ENCODE measurements around the gene DDI2.
"Not testable (repeated sequence)": the region's sequence is repeated elsewhere in the genome, so short reads cannot be mapped to it uniquely, and the experiment has no call there.

The DDI2 gene

DNA sequence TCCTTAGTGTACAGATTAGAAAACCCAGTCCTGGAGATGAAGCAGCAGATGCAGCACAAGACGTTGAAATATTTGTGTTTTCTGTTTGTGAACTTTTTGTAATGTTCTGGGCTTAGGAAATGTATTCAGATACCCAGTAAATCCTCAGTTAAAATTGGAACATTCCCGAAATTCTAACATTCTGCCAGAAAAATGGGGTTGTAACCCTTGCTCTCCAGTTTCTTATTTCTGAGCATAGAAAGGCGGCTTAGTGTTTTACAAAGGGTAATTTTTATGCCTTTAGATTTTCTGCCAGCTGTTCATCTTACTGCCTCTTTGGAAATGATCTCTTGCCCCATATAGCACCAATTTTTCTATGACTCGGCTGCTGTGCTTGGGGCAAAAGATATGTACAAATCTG, 20.6 kb downstream of the DDI2 start:
- DNase-seq = no peak

DNA sequence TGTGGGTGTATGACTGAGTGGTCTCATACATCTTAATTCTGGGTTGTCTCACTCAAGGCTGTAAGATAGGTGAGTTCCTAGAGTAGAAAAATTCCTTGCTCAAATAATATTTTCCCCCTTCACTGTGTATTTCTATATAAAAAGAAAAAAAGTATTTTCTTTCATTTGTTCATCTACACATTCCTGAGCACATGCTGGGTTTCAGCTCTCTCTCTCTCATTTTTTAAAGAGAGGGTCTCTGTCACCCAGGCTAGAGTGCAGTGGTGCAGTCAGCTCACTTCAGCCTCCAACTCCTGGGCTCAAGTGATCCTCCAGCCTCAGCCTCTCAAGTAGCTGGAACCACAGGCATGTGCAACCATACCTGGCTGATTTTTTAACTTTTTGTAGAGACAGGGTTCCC, 22.0 kb downstream of the DDI2 start:
- no peak for DNase-seq

DNA sequence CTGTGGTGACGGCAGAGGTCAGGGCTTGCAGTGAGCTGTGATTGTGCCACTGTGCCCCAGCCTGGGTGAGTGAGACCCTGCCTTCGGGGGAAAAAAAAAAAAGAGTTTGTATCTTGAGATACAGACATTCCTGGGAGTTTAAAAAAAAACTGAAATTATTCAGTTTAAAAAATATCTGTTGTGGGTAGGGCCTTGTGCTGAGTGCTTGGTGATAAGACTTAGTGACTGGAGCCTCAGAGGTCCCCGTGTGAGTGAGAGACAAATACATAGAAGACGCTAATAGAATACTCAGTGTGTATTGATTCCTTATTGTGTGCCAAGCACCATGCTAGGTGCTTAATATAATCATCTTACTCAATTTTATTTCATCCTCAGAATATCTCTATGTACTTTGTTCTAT, 22.7 kb downstream of the DDI2 start:
- DNase-seq = no peak

DNA sequence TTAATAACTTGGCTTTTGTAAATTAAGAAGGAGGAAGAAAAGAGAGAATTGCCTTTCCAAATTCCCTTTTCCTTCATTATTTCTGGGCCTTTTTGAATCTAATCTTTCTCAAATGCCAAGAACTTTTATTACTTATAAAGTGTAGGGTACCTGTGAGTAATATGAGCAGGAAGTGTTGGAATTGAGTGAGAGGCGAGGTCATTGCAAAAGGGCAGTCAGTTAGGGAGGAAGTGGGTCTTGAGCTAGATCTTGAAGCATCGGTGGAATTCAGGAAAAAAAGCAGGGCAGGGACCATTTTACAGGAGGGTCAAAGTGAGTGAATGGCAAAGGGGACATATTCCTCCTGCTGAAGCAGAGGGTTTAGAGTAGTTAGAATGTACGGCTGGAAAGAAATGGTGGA, 23.4 kb downstream of the DDI2 start:
- DNase-seq = no peak

DNA sequence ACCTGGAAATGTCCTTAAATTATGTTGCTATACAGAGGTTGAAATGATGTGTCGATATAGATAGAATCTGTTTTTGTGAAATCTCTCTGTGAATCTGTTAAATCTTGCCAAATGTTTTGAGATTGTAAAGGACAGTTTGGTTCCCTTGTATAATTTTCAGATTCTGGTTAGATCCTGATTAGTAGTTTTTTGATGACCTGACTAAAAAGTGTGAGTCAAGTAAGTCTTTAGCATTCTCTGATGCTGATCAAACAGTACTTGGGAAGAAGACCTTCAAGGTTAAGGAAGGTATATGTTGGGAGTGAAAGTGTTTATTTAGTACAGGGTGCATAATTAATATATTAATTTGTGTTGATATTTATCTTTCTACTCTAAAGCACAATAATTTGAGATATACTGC, 32.7 kb downstream of the DDI2 start:
- no peak for DNase-seq

DNA sequence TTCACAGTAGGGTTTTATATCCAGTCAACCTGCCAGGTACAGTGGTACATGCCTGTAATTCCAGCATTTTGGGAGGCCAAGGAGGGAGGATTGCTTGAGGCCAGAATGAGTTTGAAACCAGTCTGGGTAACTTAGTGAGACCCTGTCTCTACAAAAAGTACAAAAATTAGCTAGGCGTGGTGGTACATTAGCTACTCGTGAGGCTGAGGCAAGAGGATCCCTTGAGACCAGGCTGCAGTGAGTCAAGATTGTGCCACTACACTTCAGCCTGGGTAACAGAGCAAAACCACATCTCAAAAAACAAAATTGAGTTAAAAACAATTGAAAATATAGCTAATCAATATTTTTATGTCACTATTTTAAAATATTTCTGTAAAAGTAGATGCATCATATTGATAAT, 33.2 kb downstream of the DDI2 start:
- DNase-seq = no peak

DNA sequence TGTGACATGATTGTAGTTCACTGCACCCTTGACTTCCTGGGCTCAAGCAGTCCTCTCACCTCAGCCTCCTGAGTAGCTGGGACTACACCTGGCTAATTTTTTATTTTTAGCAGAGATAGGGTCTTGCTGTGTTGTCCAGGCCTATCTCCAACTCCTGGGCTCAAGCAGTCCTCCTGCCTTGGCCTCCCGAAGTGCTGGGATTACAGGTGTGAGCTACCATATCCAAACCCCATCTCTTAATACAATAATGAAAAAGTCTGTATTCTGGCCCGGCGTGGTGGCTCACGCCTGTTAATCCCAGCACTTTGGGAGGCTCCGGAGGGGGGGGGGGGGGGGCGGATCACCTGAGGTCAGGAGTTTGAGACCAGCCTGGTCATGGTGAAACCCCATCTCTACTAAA, 34.9 kb downstream of the DDI2 start:
- not testable (repeated sequence) for DNase-seq

DNA sequence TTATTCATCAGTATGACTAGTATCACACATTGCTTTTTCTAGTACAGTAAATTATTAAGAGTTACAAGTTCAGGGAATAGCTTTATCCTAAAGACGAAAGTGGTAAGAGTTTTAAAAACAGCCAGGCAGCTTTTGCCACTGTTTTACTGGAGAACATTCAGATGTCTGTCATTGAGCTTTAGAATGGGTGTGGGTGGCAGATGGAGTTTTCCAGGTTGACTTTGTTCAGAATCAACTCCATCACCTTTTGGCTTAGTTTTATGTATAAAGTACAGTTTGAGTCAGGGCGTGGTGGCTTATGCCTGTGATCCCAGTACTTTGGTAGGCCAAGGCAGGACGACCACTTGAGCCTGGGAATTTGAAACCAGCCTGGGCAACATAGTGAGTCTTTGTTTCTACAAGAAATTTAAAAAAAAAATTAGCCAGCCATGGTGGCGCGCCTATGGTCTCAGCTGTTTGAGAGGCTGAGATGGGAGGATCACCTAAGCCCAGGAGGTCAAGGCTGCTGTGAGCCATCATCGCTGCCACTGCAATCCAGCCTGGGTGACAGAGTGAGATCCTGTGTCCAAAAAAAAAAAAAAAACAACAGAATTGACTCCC, 36.9 kb downstream of the DDI2 start:
- DNase-seq = no peak

DNA sequence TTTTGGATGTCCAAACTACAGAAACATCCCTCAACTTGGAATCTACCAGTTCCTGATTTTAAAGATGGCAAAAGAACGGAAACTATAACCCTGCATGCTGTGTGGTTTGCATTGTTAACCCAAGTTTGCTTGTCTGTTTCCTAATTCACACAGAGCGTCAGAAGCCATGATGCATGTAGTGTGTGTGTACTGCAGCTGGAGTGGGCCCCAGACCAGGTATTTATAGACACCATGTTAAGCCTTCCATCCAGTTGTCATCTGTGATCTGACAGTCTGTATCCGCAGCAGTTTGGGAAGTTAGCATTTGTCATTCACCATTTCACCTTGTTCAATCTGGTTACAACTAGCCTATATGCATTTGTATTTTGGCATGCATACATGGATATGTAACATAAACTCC, 39.2 kb downstream of the DDI2 start:
- DNase-seq = no peak

DNA sequence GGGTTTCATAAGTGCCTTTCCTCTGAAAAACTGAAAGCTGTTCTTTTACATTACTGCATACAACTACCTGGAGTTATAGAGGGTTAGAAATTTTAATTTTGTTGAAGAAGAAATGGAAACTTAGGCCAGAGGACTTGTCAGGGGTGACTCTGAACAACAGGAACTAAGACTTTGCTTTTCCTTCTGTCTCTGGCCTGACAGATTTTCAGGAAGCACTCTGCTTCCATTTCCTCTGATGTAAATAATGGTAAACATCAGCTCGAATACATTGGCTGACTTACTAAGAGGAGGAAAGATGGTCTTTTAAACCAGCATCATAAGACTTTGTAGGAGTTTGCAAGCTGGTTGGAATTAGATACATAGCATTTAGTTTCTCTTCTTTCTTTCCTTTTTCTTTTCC, 39.8 kb downstream of the DDI2 start:
- no peak for DNase-seq

DNA sequence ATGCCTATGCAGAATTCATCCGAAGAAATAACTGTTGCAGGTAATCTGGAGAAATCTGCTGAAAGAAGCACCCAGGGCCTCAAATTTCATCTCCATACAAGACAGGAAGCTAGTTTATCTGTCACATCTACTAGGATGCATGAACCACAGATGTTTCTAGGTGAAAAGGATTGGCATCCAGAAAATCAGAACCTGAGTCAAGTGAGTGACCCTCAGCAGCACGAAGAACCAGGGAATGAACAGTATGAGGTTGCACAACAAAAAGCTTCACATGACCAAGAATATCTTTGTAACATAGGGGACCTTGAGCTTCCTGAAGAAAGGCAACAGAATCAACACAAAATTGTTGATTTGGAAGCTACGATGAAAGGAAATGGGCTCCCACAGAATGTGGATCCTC, 42.9 kb downstream of the DDI2 start:
- no peak for DNase-seq

DNA sequence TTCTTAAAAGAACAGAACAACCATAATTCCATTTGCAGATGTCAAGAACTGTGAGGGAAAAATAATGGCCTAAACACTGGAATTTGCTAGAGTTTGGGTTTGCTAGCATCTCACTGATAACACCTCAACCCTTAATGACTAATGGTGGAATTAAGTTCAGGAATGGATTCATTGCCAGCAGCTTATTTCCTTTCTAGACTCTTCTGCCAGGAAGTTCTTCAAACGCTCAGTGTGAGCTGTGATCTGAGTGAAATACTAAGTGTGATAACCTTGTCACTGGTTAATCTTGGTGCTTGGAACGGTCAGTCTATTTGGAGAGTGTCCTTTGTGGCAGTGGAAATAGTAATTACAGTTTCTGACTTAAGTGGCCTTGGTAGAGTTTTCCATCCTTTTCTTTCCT, 45.2 kb downstream of the DDI2 start:
- DNase-seq = no peak

DNA sequence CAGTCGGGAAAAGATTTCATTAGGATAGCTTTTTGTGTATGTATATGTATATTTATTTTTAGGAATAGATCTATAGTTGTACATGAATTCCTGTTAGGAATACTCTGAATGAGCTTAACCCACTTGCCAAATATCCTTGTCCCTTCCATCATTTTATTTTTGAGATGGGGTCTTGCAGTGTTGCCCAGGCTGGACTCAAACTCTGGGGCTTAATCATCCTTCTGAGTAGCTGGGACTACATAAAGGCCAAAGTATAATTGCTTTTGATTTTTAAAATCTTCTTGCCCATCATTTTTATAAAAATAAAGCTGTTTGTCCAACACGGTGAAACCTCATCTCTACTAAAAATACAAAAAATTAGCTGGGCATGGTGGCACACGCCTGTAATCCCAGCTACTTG, 46.7 kb downstream of the DDI2 start:
- DNase-seq = no peak

DNA sequence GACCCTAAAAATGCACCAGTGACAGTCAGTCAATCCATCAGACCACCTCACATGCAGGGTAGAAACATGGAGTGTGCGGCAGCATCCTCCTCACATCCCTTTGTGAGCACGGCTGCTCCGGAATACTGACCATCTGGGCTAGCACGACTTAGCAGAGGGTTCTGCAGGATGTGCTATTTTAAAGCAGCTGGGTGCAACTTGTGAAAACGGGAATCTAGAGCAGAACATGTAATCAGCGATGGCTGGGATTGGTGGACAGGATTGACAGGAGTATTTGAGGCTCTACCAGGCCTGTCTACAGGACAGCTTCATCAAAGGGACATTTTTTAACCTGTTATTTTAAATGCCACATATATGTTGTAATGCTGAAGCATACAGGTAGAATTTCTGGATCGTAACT, 50.1 kb downstream of the DDI2 start:
- DNase-seq = no peak

DNA sequence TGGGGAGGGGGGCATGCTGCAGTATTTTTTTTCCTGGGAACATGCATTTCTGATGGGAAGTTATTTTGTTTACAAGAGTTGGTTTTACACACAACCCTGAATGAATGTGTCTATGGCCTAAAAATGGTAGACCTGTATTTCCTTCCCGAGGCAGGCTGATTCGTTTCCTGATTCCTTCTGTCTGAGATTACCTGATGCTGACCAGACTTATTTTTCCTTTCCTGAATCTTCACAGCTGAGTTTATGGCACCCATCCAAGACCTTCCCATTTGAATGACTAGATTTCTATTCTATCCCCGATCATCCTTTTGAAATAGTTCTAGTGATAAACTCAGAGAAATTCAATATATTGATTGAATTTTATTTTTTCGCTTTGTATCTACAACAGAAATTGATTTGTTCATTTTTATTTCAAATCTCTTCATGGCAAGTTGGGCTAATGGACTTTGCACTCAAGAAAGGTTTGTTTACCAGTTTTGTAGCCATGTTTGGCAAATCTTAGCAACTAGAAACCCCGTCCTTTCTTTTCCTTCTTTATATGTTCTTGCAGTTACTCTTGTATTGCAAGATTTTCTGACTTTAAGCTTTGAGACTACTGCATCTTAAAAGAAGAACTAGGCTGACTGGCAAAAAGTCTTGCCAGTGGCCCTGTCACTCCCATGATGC, 51.0 kb downstream of the DDI2 start:
- DNase-seq = no peak

DNA sequence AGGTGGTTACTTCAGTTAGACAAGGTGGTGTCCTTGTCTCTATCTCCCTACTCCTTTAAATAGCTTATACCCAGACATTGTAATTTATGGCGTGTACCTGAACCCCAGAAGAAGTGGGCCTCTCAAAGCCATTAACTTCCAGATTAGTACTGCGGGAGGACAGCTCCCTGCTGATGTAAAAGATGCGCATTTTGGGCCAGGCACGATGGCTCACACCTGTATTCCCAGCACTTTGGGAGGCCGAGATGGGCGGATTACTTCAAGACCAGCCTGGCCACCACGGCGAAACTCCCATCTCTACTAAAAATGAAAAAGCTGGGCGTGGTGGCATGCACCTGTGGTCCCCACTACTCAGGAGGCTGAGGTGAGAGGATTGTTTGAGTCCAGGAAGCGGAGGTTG, 51.8 kb downstream of the DDI2 start:
- DNase-seq = no peak

DNA sequence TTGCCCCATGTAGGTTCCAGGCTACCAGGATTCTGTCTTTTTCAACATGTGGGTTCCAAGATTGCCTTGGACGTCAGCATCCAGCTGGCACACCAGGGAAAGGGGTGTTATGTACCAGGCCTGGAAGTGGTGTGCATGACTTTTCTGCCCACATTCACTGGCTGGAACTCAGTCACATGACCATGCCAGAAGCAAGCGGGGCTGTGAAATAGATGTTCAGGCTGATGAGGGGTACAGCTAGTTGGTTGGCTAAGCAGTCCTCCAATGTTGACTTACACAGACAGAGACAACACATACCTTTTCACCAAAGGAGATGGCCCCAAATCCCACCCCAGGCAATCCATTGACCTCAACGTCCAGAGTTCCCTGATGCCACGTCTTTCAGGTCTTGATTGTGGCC, 52.6 kb downstream of the DDI2 start:
- no peak for DNase-seq

DNA sequence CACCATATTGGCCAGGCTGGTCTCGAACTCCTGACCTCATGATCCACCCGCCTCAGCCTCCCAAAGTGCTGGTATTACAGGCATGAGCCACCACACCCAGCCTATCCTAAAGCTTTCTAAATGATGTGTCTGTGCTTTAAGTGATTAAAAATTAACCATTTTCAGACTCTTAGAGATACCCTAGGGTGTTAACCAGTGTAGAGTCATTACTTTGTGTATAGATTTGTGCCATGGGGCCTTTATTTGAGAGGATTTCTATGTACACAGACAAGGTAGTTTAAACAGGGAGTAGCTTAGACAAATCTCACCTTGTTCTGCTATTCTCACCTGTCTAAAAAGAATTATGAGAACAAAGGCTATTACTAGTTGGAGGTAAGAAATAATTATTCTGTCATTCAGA, 54.2 kb downstream of the DDI2 start:
- no peak for DNase-seq

DNA sequence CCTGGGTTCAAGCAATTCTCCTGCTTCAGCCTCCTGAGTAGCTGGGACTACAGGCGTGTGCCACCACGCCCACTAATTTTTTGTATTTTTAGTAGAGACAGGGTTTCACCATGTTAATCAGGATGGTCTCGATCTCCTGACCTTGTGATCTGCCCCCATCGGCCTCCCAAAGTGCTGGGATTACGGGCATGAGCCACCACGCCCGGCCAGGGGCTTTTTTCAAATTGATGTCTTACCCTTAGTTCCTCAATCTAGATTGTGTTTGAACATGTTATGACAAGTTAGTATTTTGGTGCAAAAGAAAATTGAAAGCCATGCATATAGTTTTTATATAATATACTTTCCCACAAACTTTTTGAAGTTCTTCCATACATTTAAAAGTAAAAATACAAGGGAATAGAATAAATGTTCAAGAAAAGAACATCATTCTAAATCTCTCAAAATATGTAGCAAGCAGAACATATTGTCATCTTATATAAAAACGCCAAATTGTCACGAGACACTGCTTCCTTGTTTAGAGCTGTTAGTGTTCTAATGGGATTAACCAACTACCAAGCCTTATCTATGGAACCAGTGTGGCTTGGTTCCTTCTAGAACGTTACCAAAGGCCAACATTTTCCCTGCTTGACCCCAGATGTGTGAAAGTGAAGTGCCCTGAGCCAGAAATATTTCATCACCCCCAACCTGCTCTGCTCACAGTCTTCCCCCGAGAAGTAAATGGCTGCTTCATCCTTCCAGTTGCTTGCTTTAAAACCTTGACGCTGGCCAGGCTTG, 57.3 kb downstream of the DDI2 start:
- no peak for DNase-seq

DNA sequence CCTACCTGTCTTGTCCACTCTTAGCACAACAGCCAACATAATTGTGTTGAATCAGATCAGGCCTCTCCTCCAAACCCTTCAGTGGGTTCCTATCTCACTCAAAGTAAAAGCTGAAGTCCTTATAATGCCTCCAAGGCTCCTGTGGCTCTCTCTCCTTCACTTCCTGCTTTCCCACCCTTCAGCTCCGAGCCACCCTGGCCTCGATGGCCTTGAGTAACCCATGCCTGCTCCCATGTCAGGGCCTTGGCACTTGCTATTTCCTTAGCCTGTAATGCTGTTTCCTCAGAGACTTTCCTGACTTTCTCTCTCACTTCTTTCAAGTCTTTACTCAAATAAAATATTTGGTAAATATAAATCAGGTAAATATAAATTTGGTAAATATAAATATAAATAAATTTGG, 58.8 kb downstream of the DDI2 start:
- DNase-seq = no peak

DNA sequence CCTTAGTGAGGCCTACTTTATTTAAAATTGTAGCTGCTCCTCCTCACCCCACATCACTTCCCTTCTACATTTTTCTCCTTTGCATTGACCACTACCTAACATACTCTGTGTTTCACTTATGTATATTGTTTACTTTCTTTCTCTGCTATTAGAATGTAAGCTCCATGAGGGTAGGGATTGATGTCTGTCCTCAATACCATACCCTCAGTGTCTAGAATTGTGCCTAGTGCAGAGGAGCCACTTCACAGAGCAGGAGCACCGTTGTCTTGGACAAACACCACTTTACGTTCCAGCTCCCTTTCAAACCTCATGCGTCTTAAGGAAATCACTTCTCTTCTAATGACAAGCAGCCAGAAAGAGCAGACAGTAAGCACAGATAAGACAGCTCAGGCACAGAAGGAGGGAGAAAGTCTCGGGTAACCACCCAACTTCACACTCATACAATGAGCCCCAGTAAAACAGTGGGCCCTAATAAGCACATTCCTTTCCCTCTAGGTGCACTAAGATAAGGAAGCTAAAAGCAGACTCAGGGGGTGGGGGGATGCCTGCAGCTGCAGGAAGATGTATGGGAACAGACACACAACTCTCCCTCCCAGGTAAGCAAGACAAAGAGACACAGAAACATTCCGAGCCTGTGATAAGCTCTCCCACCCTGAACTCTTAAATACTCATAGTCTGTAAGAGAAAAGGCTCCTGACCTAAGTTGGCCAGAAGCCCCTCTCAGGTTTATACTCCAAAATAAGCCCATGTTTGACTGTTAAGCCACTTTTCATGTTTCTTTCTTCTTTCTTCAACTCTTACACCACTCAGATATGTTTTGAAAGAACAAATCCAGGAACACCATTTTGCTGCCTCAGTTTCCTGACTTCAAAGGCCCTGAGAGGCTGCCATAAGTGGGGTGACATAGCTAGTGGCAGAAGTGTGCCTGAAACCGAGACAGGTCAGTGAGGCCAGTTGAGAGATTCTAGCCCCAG, 59.7 kb downstream of the DDI2 start:
- DNase-seq = no peak

DNA sequence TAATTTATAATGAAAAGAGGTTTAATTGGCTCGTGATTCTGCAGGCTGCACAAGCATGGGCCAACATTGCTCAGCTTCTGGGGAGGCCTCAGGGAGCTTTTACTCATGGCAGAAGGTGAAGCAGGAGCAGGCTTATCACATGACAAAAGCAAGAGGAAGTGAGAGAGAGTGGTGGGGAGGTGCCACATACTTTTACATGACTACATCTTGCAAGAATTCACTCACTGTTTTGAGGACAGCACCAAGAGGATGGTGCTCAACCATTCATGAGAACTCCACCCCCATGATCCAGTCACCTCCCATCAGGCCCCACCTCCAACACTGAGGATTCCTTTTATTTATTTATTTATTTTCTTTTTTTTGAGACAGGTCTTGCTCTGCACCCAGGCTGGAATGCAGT, 61.3 kb downstream of the DDI2 start:
- DNase-seq = no peak

DNA sequence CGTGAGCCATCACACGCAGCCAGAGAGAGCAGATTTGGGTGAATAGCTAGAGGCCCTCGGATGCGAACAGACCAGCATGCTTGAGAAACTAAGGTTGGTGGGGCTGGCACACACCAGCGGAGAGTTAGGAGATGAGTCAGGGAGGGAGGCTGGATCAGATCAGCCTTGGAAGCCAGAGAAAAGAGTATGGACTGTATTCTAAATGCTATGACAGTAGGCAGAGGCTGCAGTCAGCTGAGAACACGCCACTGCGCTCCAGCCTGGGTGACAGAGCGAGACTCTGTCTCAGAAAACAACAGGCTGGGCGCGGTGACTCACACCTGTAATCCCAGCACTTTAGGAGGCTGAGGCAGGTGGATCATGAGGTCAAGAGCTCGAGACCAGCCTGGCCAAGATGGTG, 62.9 kb downstream of the DDI2 start:
- no peak for DNase-seq
